OCI-M2 (cell line): ENCODE measurements around the gene DDX39A.
"Not testable (repeated sequence)": the region's sequence is repeated elsewhere in the genome, so short reads cannot be mapped to it uniquely, and the experiment has no call there.

Experiments used
- DNase-seq: peaks from one replicate; lab custom pipeline; 2025; ENCODE audit not compliant: unreplicated experiment; lab: John Stamatoyannopoulos, UW

Gene DDX39A

GRCh38 chr19:14409146-14410023 is 9.8 kb downstream of the DDX39A start:
- DNase-seq, result no peak

- DNase-seq, result no peak
Observed at GRCh38 chr19:14408491-14409145, 10.5 kb downstream of the DDX39A start.

- no peak for DNase-seq
Observed at GRCh38 chr19:14407605-14408484, 11.3 kb downstream of the DDX39A start.

- no peak for DNase-seq
Observed at GRCh38 chr19:14406645-14407401, 12.3 kb downstream of the DDX39A start.

GRCh38 chr19:14405758-14406644 is 13.1 kb downstream of the DDX39A start:
- DNase-seq, result peak; percentile 86

- no peak for DNase-seq
Observed at GRCh38 chr19:14405380-14405757, 13.8 kb downstream of the DDX39A start.

- no peak for DNase-seq
Observed at GRCh38 chr19:14404312-14404711, 14.8 kb downstream of the DDX39A start.

- not testable (repeated sequence) for DNase-seq
Observed at GRCh38 chr19:14403145-14403930, 15.8 kb downstream of the DDX39A start.

- DNase-seq, result no peak
Observed at GRCh38 chr19:14402332-14403144, 16.6 kb downstream of the DDX39A start.

GRCh38 chr19:14401468-14402195 is 17.5 kb downstream of the DDX39A start:
- DNase-seq, result no peak

- no peak for DNase-seq
Observed at GRCh38 chr19:14400951-14401431, 18.1 kb downstream of the DDX39A start.

- not testable (repeated sequence) for DNase-seq
Observed at GRCh38 chr19:14397168-14397567, 22.0 kb downstream of the DDX39A start.

- not testable (repeated sequence) for DNase-seq
Observed at GRCh38 chr19:14396730-14397129, 22.4 kb downstream of the DDX39A start.

- DNase-seq, result no peak
Observed at GRCh38 chr19:14395710-14396336, 23.3 kb downstream of the DDX39A start.

GRCh38 chr19:14395262-14395661 is 23.9 kb downstream of the DDX39A start:
- no peak for DNase-seq

GRCh38 chr19:14394167-14394566 is 25.0 kb downstream of the DDX39A start:
- DNase-seq, result no peak

- DNase-seq, result no peak
Observed at GRCh38 chr19:14393329-14393728, 25.8 kb downstream of the DDX39A start.
